ENCODE data around the gene TSSK6.

Gene TSSK6

GRCh38 chr19:19505669-19506326 lies 9.6 kb downstream of the TSSK6 start:
- DNase-seq (ENCODE audit: low spot score), result no peak

- no peak for DNase-seq (ENCODE audit: low spot score)
Observed at GRCh38 chr19:19504754-19505668, 10.3 kb downstream of the TSSK6 start.

GRCh38 chr19:19502808-19503602 lies 12.3 kb downstream of the TSSK6 start:
- no peak for DNase-seq (ENCODE audit: low spot score)

- DNase-seq (ENCODE audit: low spot score), result no peak
Observed at GRCh38 chr19:19502281-19502680, 13.1 kb downstream of the TSSK6 start.

- DNase-seq (ENCODE audit: low spot score), result no peak
Observed at GRCh38 chr19:19501798-19502197, 13.6 kb downstream of the TSSK6 start.

GRCh38 chr19:19500975-19501644 lies 14.2 kb downstream of the TSSK6 start:
- no peak for DNase-seq (ENCODE audit: low spot score)

GRCh38 chr19:19499272-19499995 lies 15.9 kb downstream of the TSSK6 start:
- no peak for DNase-seq (ENCODE audit: low spot score)

- DNase-seq (ENCODE audit: low spot score), result no peak
Observed at GRCh38 chr19:19498255-19498991, 16.9 kb downstream of the TSSK6 start.

- DNase-seq (ENCODE audit: low spot score), result no peak
Observed at GRCh38 chr19:19495614-19496603, 19.4 kb downstream of the TSSK6 start.

- DNase-seq (ENCODE audit: low spot score), result no peak
Observed at GRCh38 chr19:19493841-19494546, 21.4 kb downstream of the TSSK6 start.

GRCh38 chr19:19492026-19492610 lies 23.2 kb downstream of the TSSK6 start:
- DNase-seq (ENCODE audit: low spot score), result no peak

- DNase-seq (ENCODE audit: low spot score), result no peak
Observed at GRCh38 chr19:19491321-19492025, 23.9 kb downstream of the TSSK6 start.

- DNase-seq (ENCODE audit: low spot score), result peak; percentile 67
Observed at GRCh38 chr19:19490214-19490968, 25.0 kb downstream of the TSSK6 start.

- DNase-seq (ENCODE audit: low spot score), result no peak
Observed at GRCh38 chr19:19489804-19490204, 25.5 kb downstream of the TSSK6 start.

- peak; percentile 67 for DNase-seq (ENCODE audit: low spot score)
Observed at GRCh38 chr19:19488875-19489690, 26.3 kb downstream of the TSSK6 start.

Measured in SW480 (cell line).